ENCODE results near the gene NUP210.

NUP210 gene

DNA sequence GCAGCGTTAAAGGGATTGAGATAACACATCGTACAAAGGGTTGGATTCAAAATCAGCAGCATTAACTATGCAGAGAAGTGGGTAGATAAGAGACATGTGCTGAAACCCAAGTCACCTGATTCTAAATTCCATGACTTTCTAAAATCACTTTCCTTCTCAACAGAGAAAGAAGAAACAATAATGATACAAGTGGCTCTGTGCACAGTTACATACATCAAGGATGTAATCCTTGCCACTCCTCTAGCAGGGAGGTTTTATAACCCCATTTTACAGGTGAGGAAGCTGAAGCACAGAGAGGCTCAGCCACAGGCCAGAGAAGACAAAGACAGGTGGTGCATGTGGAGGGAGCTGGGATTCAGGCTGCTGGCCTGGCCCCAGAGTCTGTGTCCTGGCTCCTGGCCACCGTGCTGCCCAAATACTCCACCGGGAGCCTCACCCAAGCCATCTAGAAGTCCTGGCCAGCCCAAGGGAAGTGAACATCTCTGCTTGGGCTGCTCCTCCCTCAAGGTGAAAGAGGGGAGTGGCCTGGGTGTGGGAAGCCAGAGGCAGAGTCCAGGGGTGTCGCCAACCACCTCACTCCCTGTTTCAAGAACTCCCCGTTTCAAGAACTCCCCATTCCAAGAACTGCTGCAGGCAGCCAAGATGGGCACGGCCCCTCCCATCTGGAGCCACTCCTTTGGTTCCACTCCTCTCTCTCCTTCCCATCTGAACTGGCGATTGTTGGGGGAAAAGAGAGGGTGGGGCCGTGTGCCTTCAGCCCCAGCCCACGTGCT, 147.1 kb downstream of the NUP210 start:
- no peak for DNase-seq

GRCh38 chr3:13269711-13270378, 150.3 kb downstream of the NUP210 start:
- no peak for DNase-seq

- DNase-seq = no peak
Measured at GRCh38 chr3:13268961-13269441, 151.1 kb downstream of the NUP210 start.

DNA sequence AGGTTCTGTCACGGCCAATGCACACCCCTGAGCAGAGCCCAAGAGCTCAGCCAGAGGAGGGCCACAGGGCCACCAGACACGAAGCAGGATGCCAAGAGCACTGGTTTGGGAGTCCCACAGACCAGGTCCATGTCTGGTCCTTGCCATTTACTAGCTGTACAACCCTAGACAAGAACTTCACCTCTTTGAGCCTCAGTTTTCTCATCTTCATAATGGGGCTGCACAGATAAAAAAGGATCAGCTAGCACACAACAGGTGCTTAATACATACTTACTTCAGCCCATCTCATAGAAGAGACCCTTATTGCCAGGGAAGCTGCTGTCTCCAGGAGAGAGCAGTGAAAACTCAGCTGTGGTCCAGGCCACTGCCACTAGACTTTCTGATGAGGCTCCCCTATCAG, 152.0 kb downstream of the NUP210 start:
- no peak for DNase-seq

DNA sequence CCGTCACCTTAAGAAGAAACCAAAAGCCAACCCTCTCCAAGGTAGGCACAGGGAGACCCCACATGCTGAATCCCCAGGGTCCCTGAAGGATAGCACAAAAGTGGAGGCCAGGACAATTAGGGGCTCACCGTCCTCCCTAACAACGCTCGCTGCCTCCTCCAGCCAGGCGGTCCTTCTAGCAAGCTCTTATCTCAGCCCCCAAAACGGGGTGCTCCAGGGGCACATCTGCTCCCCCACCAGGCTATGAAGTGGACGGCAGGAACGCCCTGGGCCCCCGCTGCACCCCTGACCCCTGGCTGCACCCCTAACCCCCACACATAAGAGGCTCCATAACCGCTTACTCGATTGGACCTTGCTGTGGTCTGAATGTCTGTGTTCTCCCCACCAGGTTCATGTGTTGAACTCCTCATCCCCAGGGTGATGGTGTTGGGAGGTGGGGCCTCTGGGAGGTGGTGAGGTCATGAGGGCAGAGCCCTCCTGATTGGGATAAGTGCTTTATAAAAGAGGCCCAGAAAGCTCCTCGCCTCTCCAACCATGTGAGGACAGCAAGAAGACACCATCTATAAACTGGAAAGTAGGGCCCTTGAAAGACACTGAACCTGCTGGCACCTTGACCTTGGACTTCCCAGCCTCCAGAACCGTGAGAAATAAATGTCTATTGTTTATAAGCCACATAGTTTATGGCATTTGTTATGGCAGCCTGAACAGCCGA, 153.3 kb downstream of the NUP210 start:
- no peak for DNase-seq
